Activated CD8-positive, alpha-beta memory T cell treated with anti-CD3 and anti-CD28 coated beads, Interleukin-2, amount 10 ng/mL, durations not matched to agents 7 days and 5 days (primary cell): Measurements from ENCODE around the gene E2F7. TPM values are rescaled to one million over a fixed set of nuclear protein-coding genes. Genes with fewer than 3 reads are reported as not detected.
"Not testable (repeated sequence)": the region's sequence is repeated elsewhere in the genome, so short reads cannot be mapped to it uniquely, and the experiment has no call there.

Experiments used
- ATAC-seq: fragments of 150-1000 bp; cut with Tn5 transposase; one replicate; pipeline ENCODE4 v1.10.0; 2021; ENCODE audit warnings: moderate library complexity
- CTCF ChIA-PET: fragments of 350-600 bp; sonication (Branson Sonifier 250); formaldehyde crosslinking; loops from one replicate; lab custom pipeline; 2021; ENCODE audit warnings: antibody characterized with exemption; lab: Charles Lee
- DNase-seq: peaks from one replicate; pipeline ENCODE4 v3.0.0-alpha.2; 2020
- H3K27ac Mint-ChIP-seq: one replicate; pipeline ENCODE4 v1.8.0; 2021; ENCODE audit warnings: mild to moderate bottlenecking, mixed read lengths
- H3K27me3 Mint-ChIP-seq: one replicate; pipeline ENCODE4 v1.8.0; 2021; ENCODE audit warnings: mixed read lengths
- H3K36me3 Mint-ChIP-seq: one replicate; pipeline ENCODE4 v1.8.0; 2021; ENCODE audit warnings: mild to moderate bottlenecking, mixed read lengths
- H3K4me1 Mint-ChIP-seq: one replicate; pipeline ENCODE4 v1.8.0; 2021; ENCODE audit warnings: mixed read lengths
- H3K4me3 Mint-ChIP-seq: one replicate; pipeline ENCODE4 v1.8.0; 2021; ENCODE audit warnings: mild to moderate bottlenecking, moderate library complexity, mixed read lengths
- H3K9me3 Mint-ChIP-seq: one replicate; pipeline ENCODE4 v1.8.0; 2022; ENCODE audit warnings: low read depth, mixed read lengths
- total RNA-seq, 2 experiments: library from RNA; stranded (reverse); gene quantifications; one replicate each; pipeline ENCODE4 v1.2.3, GENCODE V29; 2021

Gene E2F7
- total RNA-seq, 2 experiments from 2014 or later = 20.2 to 26.1 TPM

DNA sequence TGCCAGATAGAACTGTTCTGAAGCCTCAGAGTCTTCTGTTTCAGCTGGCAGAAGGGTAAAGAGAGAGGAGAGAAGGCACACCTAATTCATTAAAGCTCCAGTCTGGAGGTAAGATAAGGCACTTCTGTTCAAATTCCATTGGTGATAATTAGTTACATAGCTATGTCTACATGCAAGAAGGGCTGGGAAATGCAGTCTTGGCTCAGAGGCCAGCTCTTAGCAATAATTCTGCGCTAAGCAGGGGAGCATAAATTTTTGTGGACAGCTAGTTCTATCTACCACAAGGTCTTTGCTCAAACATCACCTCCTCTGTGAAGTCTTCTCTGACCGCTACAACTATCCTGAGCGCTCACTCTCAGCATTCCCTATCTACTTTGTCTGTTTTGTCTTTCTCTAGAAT, 14.3 kb upstream of the E2F7 start:
- H3K9me3 Mint-ChIP-seq = no peaks in the 10 kb centered on the region
- DNase-seq (no peak), ATAC-seq (no peak)
- peaks cover 13% of the 10 kb centered on the region for H3K27me3 Mint-ChIP-seq
- no peaks in the 10 kb centered on the region for H3K36me3 Mint-ChIP-seq
- H3K27ac Mint-ChIP-seq = no peak overlapping the region
- H3K4me3 Mint-ChIP-seq = no peak overlapping the region
- no peaks in the 10 kb centered on the region for H3K4me1 Mint-ChIP-seq
- CTCF ChIA-PET = no interaction called here

DNA sequence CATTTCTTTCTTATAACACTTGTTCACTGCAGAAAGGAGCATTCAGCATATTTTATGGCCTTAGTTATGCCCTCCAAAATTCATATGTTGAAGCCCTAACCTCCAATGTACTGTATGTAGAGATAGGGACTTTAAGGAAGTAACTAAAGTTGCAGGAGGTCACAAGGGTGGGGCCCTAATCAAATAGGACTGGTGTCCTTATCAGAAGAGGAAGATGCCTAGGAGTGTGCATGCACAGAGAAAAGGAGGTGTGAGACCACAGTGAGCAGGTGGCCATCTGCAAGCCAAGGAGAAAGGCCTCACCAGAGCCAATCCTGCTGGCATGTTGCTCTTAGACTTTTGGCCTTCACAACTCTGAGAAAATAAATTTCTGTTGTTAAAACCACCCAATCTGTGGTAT, 12.9 kb upstream of the E2F7 start:
- Mint-ChIP-seq H3K9me3 (no peaks in the 10 kb centered on the region), H3K36me3 (no peaks in the 10 kb centered on the region), H3K27me3 (peaks cover 13% of the 10 kb centered on the region), H3K4me1 (no peaks in the 10 kb centered on the region), H3K4me3 (no peak overlapping the region), H3K27ac (no peak overlapping the region)
- DNase-seq = no peak
- CTCF ChIA-PET = no interaction called here
- ATAC-seq = no peak

DNA sequence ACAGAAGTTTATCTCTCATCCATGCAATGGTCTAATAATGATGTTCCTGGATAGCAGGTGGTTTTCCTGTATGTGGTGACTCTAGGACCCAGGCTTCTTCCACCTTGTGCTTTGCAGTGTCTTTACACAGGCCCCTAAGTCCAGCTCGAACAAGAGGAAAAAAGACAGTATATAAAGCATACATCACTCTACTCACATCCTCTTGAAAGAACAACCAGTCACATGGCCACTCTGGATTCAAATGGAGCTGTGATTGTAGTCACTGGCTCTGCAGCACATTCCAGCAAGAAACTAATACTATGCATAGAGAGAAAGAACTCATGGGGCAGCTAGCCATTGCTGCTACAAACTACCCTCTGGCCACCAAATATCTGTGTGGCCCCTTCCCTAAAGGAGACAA, 11.5 kb upstream of the E2F7 start:
- no peak overlapping the region for H3K4me3 Mint-ChIP-seq
- H3K9me3 Mint-ChIP-seq = no peaks in the 10 kb centered on the region
- no peaks in the 10 kb centered on the region for H3K36me3 Mint-ChIP-seq

DNA sequence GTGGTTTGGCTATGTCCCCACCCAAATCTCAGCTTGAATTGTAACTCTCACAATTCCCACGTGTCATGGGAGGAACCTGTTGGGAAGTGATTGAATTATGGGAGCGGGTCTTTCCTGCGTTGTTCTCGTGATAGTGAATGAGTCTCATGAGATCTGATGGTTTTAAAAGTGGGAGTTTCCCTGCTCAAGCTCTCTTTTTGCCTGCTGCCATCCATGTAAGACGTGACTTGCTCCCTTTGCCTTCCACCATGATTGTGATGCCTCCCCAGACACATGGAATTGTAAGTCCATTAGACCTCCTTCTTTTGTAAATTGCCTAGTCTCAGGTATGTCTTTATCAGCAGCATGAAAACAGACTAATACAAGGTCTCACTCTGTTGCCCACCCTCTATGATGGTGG, 8.5 kb upstream of the E2F7 start:
- H3K36me3 Mint-ChIP-seq, H3K27ac Mint-ChIP-seq, H3K4me3 Mint-ChIP-seq, H3K9me3 Mint-ChIP-seq, DNase-seq, ATAC-seq, H3K4me1 Mint-ChIP-seq: not testable (repeated sequence)
- CTCF ChIA-PET = interaction anchor here (0.6 kb wide), 1 partner anchor 210 kb away, joined by 3 read pairs; no protein-coding TSS in a partner anchor
- peaks cover 18% of the 10 kb centered on the region for H3K27me3 Mint-ChIP-seq

More for the DNA sequence above, 11.5 kb upstream of the E2F7 start:
- no peak for ATAC-seq
- H3K27ac Mint-ChIP-seq = no peak overlapping the region
- peaks cover 13% of the 10 kb centered on the region for H3K27me3 Mint-ChIP-seq
- no peaks in the 10 kb centered on the region for H3K4me1 Mint-ChIP-seq
- CTCF ChIA-PET = no interaction called here
- no peak for DNase-seq

DNA sequence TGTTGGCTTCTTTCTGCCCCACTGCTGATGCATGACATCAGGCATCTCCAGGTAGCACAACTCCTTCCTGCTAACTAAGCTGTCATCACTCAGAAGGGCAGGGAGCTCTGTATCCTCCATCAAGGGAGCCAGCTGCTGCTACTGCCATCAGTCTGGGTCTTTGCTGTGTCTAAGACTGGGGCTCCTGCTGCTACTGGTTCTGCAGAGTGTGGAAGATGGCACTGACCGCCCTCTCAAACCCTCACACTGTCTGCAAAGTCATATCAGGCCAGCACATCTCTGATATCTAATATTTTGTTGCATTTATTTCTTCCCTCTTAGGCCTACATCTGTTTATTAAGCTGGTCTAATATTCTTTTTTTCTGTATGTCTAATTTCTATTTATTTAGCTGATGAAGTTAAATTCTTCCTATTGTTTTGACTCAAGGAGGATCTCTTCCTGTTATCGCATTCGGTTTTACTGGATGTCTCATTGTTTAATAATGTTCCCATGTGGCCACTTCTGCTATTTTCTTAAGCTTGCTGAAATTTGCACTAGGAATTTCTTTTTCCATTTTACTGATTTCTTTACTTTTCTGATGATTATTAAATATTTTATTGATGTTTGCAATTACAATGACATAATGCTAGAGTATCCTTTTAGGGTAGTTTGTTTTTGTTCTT, 7.6 kb upstream of the E2F7 start:
- Mint-ChIP-seq H3K27ac (no peak overlapping the region), H3K4me3 (no peak overlapping the region), H3K27me3 (peaks cover 20% of the 10 kb centered on the region), H3K4me1 (no peaks in the 10 kb centered on the region), H3K36me3 (no peaks in the 10 kb centered on the region), H3K9me3 (no peaks in the 10 kb centered on the region)
- CTCF ChIA-PET = no interaction called here
- ATAC-seq (no peak), DNase-seq (no peak)

DNA sequence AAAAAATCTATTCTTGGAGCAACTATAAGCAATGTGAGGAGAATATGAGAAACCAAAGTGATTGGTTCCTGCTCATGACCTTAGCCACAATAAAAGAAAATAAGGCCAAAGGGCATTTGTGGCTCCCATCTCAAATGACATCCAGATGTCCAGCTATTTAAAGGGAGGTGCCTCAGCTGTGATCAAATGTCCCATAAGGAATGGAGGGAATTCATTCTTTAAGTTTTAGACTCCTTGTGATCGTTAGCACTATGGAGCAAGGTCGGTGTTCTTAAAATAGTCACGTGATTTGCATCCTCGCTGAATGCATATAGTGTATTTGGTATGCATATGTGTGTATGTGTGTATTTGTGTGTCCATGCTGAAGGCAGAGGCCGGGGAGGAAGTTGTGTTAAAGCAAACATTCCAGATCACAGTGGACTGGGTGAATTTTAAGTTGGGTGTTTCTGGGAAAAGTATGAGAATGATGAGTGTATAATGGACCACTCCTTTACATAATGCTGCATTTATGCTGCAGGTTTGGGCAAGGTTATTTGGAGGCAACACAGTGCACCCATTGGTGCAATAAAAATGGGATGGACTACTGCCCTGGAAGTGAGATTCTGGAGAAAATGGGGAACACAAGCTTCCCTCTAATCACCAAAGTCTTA, 5.6 kb upstream of the E2F7 start:
- CTCF ChIA-PET = no interaction called here
- H3K9me3 Mint-ChIP-seq = no peaks in the 10 kb centered on the region
- ATAC-seq = no peak

DNA sequence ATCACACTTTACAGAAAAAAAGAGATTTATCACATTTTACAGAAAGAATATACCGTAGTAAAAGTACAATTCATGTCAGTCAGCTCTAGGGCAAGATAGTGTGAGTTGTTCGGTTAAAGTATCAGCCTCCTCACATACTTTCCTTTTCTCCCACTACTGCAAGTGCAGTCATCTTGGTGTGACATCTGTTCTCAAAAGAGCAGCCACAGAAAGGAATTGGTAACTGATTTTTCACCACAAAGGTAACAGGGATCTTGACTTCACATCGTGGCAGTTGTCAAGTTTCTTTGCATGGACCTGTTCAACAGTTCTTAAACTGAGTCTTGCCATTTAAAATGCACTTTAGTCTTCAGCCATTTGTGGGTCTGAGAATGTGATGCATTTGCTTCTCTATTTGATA, 5.0 kb upstream of the E2F7 start:
- no peaks in the 10 kb centered on the region for H3K9me3 Mint-ChIP-seq
- H3K4me3 Mint-ChIP-seq = no peak overlapping the region
- ATAC-seq (no peak), DNase-seq (no peak)
- peaks cover 6% of the 10 kb centered on the region for H3K4me1 Mint-ChIP-seq
- CTCF ChIA-PET = no interaction called here
- H3K27ac Mint-ChIP-seq = no peak overlapping the region
- H3K36me3 Mint-ChIP-seq = no peaks in the 10 kb centered on the region
- H3K27me3 Mint-ChIP-seq = peaks cover 25% of the 10 kb centered on the region

More for the DNA sequence above, 5.6 kb upstream of the E2F7 start:
- Mint-ChIP-seq H3K4me3 (no peak overlapping the region), H3K27me3 (peaks cover 25% of the 10 kb centered on the region), H3K27ac (no peak overlapping the region), H3K36me3 (no peaks in the 10 kb centered on the region), H3K4me1 (peaks cover 5% of the 10 kb centered on the region)
- DNase-seq = no peak

DNA sequence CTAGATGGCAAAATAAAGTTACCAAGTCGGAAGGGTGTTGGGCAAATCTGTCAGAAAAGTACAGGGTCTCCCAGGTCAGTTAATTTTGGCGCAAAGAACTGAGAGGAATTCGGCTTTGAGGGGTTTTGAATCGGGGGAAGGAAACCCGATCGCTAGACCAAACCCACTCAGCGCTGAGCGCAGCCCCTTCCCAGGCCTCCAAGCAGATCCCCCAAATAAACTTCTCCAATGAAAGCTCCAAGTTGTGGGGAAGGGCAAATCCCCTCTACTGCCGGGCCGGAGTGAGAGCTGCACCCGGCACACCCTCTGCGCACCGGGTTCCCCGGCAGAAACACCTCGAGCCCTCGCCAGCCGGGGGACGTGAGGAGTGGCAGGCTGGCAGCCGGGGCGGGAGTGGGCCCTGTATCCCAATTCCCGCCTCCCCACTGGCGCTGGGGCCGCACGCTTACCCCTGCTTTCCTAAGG, 441 bp downstream of the E2F7 start:
- DNase-seq = no peak
- Mint-ChIP-seq H3K9me3 (no peaks in the 10 kb centered on the region), H3K27ac (peak overlapping the region; percentile 68), H3K4me1 (peaks cover 44% of the 10 kb centered on the region), H3K4me3 (peak overlapping the region; percentile 79), H3K36me3 (peaks cover 35% of the 10 kb centered on the region), H3K27me3 (peaks cover 14% of the 10 kb centered on the region)
- ATAC-seq = peak; percentile 41
- CTCF ChIA-PET = no interaction called here

DNA sequence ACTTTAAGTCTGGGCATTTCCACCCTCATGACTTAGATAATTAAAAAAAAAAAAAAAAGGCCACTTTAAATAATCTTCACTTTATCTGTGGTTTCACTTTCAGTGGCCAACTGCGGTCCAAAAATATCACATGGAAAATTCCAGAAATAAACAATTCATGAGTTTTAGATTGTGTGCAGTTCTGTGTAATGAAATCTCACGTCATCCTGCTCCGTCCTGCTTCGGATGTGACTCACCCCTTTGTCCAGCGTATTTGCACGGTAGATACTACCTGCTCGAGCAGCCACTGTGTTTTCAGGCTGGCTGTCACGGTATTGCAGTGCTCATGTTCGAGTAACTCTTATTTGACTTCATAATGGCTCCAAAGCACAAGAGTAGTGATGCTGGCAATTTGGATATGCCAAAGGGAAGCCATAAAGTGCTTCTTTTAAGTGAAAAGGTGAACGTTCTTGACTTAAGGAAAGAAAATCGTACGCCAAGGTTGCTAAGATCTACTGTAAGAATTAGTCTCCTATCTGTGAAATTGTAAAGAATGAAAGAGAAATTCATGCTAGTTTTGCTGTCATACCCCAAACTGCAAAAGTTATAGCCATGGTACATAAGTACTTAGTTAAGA, 2.4 kb downstream of the E2F7 start:
- Mint-ChIP-seq H3K9me3 (no peaks in the 10 kb centered on the region), H3K27me3 (peaks cover 4% of the 10 kb centered on the region), H3K27ac (no peak overlapping the region), H3K4me1 (peaks cover 45% of the 10 kb centered on the region), H3K36me3 (peaks cover 50% of the 10 kb centered on the region), H3K4me3 (peak overlapping the region; percentile 27)
- CTCF ChIA-PET = interaction anchor here (1.0 kb wide), 1 partner anchor 243 kb away, joined by 3 read pairs; no protein-coding TSS in a partner anchor
- ATAC-seq = no peak
- no peak for DNase-seq

DNA sequence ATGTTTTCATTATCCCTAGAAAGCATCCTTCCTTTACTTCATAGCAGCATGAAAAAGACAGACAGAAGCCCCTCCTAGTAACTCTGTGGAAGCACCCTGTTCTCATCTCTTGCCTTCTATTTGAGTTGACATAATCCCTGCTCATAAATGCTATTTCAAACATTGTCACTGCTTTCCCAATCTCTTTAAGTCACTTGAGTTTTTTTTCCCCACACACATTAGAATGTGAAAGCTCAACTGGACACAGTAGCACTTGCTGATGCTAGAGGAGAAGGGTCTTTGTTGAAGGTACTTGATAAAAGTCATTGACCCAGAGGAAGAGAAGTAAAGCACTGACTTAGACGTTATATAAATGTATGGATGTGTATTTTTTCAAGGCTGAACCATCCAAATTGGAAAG, 3.0 kb downstream of the E2F7 start:
- no peaks in the 10 kb centered on the region for H3K9me3 Mint-ChIP-seq
- no peak overlapping the region for H3K27ac Mint-ChIP-seq
- H3K36me3 Mint-ChIP-seq = peaks cover 54% of the 10 kb centered on the region
- H3K27me3 Mint-ChIP-seq = no peaks in the 10 kb centered on the region
- no peak overlapping the region for H3K4me3 Mint-ChIP-seq
- ATAC-seq = no peak
- CTCF ChIA-PET = no interaction called here
- no peak for DNase-seq
- H3K4me1 Mint-ChIP-seq = peaks cover 45% of the 10 kb centered on the region

DNA sequence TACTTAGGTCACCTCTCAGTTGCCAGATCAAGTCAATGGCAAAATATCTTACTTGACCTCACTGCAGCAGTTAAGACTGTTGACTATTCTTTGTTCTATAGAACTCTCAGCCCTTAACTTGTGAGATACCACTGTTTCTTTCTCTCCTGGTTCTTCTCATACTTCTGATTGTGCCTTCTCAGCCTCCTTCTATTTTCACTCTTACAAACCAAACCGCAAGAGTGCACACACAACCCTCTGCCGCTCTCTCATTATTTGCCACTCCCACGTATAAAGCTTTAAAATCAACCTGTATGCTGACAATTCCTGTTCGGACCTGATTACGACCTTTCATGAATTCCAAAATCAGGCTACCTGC, 4.5 kb downstream of the E2F7 start:
- Mint-ChIP-seq H3K4me1 (peaks cover 39% of the 10 kb centered on the region), H3K27me3 (no peaks in the 10 kb centered on the region), H3K36me3 (peaks cover 60% of the 10 kb centered on the region), H3K9me3 (no peaks in the 10 kb centered on the region), H3K4me3 (no peak overlapping the region), H3K27ac (no peak overlapping the region)
- DNase-seq = no peak
- CTCF ChIA-PET = interaction anchor here (1.8 kb wide), 1 partner anchor 12 kb away, joined by 6 read pairs; no protein-coding TSS in a partner anchor
- no peak for ATAC-seq

DNA sequence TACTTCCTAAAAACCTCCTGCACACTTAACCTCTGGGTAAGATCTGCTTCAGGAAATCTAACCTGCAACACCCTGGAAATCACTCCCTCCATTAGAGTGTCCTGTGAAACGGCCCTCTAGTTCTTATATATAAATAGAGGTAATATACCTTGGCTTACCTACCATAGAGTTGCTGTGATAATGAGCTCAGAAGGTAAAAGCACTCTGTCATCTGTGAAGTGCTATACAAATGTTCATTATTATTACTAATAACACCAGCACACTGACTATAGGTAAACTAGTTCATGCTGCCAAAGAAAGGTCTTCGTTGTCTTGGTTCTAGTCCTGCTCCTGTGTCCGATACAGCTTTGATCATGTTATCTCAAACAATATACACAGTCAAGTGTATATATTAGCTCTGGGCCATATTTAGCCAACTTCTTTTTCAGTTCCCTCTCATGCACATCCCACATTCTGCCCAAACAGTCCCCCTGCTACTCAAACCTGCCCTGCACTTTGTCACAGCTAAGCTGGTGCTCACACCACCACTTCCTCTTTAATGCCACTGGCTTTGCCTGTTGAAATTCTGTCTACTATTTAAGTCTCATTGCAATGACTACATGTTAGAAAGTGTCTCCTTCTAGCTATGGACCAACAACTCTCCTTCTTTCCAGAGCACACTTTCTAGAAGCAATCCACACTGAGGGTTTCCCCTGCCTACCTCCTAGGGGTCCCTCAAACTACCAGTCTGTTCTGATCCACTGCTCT, 5.1 kb downstream of the E2F7 start:
- Mint-ChIP-seq H3K27ac (no peak overlapping the region), H3K36me3 (peaks cover 61% of the 10 kb centered on the region)
- no peak for ATAC-seq

DNA sequence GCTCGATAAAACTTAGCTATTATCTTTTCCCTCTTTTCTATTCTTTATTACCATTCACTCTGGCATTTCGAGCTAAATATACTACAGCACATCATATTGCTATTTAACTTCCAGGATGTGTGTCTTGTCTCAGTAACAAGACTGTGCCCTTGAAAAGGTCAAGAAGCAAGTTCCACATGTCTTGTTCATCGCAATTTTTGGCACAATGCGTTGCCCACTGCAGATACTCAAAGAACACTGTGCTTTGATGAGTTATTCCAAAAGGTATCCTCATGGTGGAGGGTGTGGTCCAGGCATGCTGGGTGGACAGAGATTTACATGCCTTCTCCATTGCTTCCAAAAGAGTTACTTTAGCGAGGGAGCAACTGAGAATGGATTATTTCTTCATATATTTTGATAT, 6.6 kb downstream of the E2F7 start:
- Mint-ChIP-seq H3K36me3 (peaks cover 63% of the 10 kb centered on the region), H3K27me3 (no peaks in the 10 kb centered on the region), H3K4me3 (no peak overlapping the region), H3K4me1 (peaks cover 35% of the 10 kb centered on the region), H3K27ac (no peak overlapping the region), H3K9me3 (no peaks in the 10 kb centered on the region)
- CTCF ChIA-PET = interaction anchor here (1.6 kb wide), 2 partner anchors 8 to 48 kb away, joined by 4 read pairs; no protein-coding TSS in a partner anchor
- DNase-seq (no peak), ATAC-seq (no peak)

More for the DNA sequence above, 5.1 kb downstream of the E2F7 start:
- H3K4me3 Mint-ChIP-seq = no peak overlapping the region
- H3K27me3 Mint-ChIP-seq = no peaks in the 10 kb centered on the region
- H3K9me3 Mint-ChIP-seq = no peaks in the 10 kb centered on the region
- H3K4me1 Mint-ChIP-seq = peaks cover 39% of the 10 kb centered on the region
- CTCF ChIA-PET = interaction anchor here (1.6 to 1.8 kb wide), 2 partner anchors 10 to 11 kb away, joined by 4 to 6 read pairs; no protein-coding TSS in a partner anchor
- DNase-seq = no peak
